H1 (cell line): Measurements from ENCODE around the gene HDGFL3. TPM values are rescaled to one million over a fixed set of nuclear protein-coding genes. Genes with fewer than 3 reads are reported as not detected.

Source experiments
- CTCF ChIA-PET: fragments of 300-600 bp; sonication (Branson Sonifier 250); formaldehyde crosslinking; loops from one replicate; lab custom pipeline; 2021; ENCODE audit not compliant: partially characterized antibody; lab: Charles Lee
- POLR2A ChIA-PET: fragments of 300-600 bp; sonication (Branson Sonifier 250); formaldehyde crosslinking; loops from one replicate; lab custom pipeline; 2021; ENCODE audit warnings: inconsistent platforms; ENCODE audit not compliant: partially characterized antibody; lab: Charles Lee
- DNase-seq, 2 experiments: peaks; one replicate each; pipeline versions ENCODE4 v3.0.0 to v3.0.0-alpha.2; 2010 to 2022; ENCODE audit warnings: low spot score in 2 of 2, low read depth in 1 of 2, mixed read lengths in 1 of 2
- FAIRE-seq: peaks from 2 replicates; lab custom pipeline; 2011; peaks lifted over from hg19 to GRCh38; lab: Jason Lieb, UNC
- H2AFZ ChIP-seq: 2 replicates; pipeline ENCODE4 v1.8.1; 2012; ENCODE audit warnings: low read length, inconsistent platforms
- H2AK5ac ChIP-seq: 2 replicates; pipeline ENCODE4 v1.6.1; 2013; ENCODE audit warnings: low read depth, low read length
- H2BK120ac ChIP-seq: replicated peaks from 2 replicates; pipeline ENCODE3; 2013; ENCODE audit warnings: low read depth, low read length, inconsistent platforms
- H2BK12ac ChIP-seq: 2 replicates; pipeline ENCODE4 v1.6.1; 2013; ENCODE audit warnings: low read depth, low read length
- H2BK15ac ChIP-seq: 2 replicates; pipeline ENCODE4 v1.6.1; 2013; ENCODE audit warnings: low read length
- H2BK20ac ChIP-seq: 2 replicates; pipeline ENCODE4 v1.6.1; 2013; ENCODE audit warnings: low read length
- H2BK5ac ChIP-seq: 2 replicates; pipeline ENCODE4 v1.6.1; 2013; ENCODE audit warnings: low read depth, low read length
- H3K14ac ChIP-seq: 2 replicates; pipeline ENCODE4 v1.6.1; 2013; ENCODE audit warnings: inconsistent platforms; ENCODE audit not compliant: insufficient read length
- H3K18ac ChIP-seq: 2 replicates; pipeline ENCODE4 v1.6.1; 2013; ENCODE audit warnings: low read length; ENCODE audit errors: extremely low read depth
- H3K23ac ChIP-seq: 2 replicates; pipeline ENCODE4 v1.6.1; 2013; ENCODE audit warnings: inconsistent platforms; ENCODE audit not compliant: insufficient read length
- H3K23me2 ChIP-seq: 2 replicates; pipeline ENCODE4 v1.6.1; 2013; ENCODE audit warnings: low read depth, low read length
- H3K27ac ChIP-seq: 2 replicates; pipeline ENCODE4 v1.6.1; 2011; ENCODE audit warnings: low read depth, low read length, inconsistent platforms
- H3K27me3 ChIP-seq, 4 experiments: replicated peaks in 1 of 4; 1 replicate in 1 of 4; 2 replicates in 3 of 4; pipeline versions ENCODE4 v1.6.1 to v1.8.1; 2011 to 2013; ENCODE audit warnings: low read length in 3 of 4, mild to moderate bottlenecking in 3 of 4, inconsistent platforms in 2 of 4, mixed read lengths in 2 of 4, moderate library complexity in 1 of 4; ENCODE audit not compliant: control insufficient read depth in 3 of 4, insufficient read depth in 3 of 4; ENCODE audit errors: extremely low read depth in 1 of 4
- H3K36me3 ChIP-seq, 4 experiments: 2 replicates each; pipeline versions ENCODE4 v1.6.1 to v1.8.1; 2011 to 2013; ENCODE audit warnings: mild to moderate bottlenecking in 4 of 4, low read length in 3 of 4, moderate library complexity in 2 of 4, control low read depth in 1 of 4, inconsistent platforms in 1 of 4; ENCODE audit not compliant: insufficient read depth in 4 of 4, control insufficient read depth in 2 of 4
- H3K4ac ChIP-seq: replicated peaks from 2 replicates; pipeline ENCODE3; 2013; ENCODE audit warnings: low read length, low read depth, mixed read lengths, inconsistent platforms; ENCODE audit not compliant: insufficient read length
- H3K4me1 ChIP-seq, 4 experiments: replicated peaks in 1 of 4; 1 replicate in 1 of 4; 2 replicates in 3 of 4; pipeline versions ENCODE4 v1.6.1 to v1.8.1; 2011 to 2013; ENCODE audit warnings: low read length in 3 of 4, inconsistent platforms in 2 of 4, mixed read lengths in 1 of 4; ENCODE audit not compliant: insufficient read depth in 4 of 4, control insufficient read depth in 3 of 4
- H3K4me2 ChIP-seq, 2 experiments: 2 replicates each; pipeline versions ENCODE4 v1.6.1 to v1.8.1; 2011 to 2013; ENCODE audit warnings: low read depth in 2 of 2, low read length in 2 of 2, control low read depth in 1 of 2, inconsistent platforms in 1 of 2, mild to moderate bottlenecking in 1 of 2; ENCODE audit not compliant: insufficient read depth in 1 of 2
- H3K4me3 ChIP-seq, 4 experiments: fragments of 200-600, 300-600 bp in 1 of 4; sonication (generic), shearing (Covaris generic), sonication (Bioruptor Twin) in 1 of 4; 2 replicates each; pipeline versions ENCODE4 v1.5.1 to v1.8.1; 2011 to 2016; ENCODE audit warnings: low read length in 4 of 4, low read depth in 3 of 4, control low read depth in 2 of 4, inconsistent platforms in 2 of 4, mild to moderate bottlenecking in 2 of 4, mixed read lengths in 1 of 4, moderate library complexity in 1 of 4; ENCODE audit not compliant: insufficient read depth in 2 of 4; ENCODE audit errors: extremely low read depth in 1 of 4
- H3K56ac ChIP-seq: replicated peaks from 2 replicates; pipeline ENCODE3; 2013; ENCODE audit warnings: low read depth, mild to moderate bottlenecking, mixed read lengths, low read length, inconsistent platforms; ENCODE audit not compliant: insufficient read length
- H3K79me1 ChIP-seq: 2 replicates; pipeline ENCODE4 v1.6.1; 2013; ENCODE audit warnings: low read depth, low read length, control low read depth
- H3K79me2 ChIP-seq, 2 experiments: 2 replicates each; pipeline versions ENCODE4 v1.6.1 to v1.8.1; 2012 to 2013; ENCODE audit warnings: low read length in 2 of 2, mild to moderate bottlenecking in 2 of 2, inconsistent platforms in 1 of 2; ENCODE audit not compliant: insufficient read depth in 2 of 2, control insufficient read depth in 1 of 2
- H3K9ac ChIP-seq, 4 experiments: replicated peaks in 1 of 4; 1 replicate in 1 of 4; 2 replicates in 3 of 4; pipeline versions ENCODE4 v1.6.1 to v1.8.1; 2011 to 2013; ENCODE audit warnings: low read depth in 3 of 4, low read length in 3 of 4, control low read depth in 2 of 4, mild to moderate bottlenecking in 2 of 4, moderate library complexity in 2 of 4, inconsistent platforms in 1 of 4; ENCODE audit errors: extremely low read depth in 1 of 4
- H3K9me3 ChIP-seq, 2 experiments: 2 replicates each; pipeline versions ENCODE4 v1.6.1 to v1.8.1; 2012 to 2013; ENCODE audit warnings: mild to moderate bottlenecking in 2 of 2, moderate library complexity in 2 of 2, control low read depth in 1 of 2, inconsistent platforms in 1 of 2, low read depth in 1 of 2, low read length in 1 of 2, mixed read lengths in 1 of 2; ENCODE audit not compliant: insufficient read depth in 2 of 2
- H4K20me1 ChIP-seq, 2 experiments: replicated peaks in 1 of 2; 2 replicates each; pipeline versions ENCODE3 to v1.8.1; 2011 to 2013; ENCODE audit warnings: inconsistent platforms in 2 of 2, low read length in 2 of 2, mild to moderate bottlenecking in 1 of 2; ENCODE audit not compliant: insufficient read depth in 2 of 2, control insufficient read depth in 1 of 2
- H4K5ac ChIP-seq: 2 replicates; pipeline ENCODE4 v1.6.1; 2013; ENCODE audit warnings: low read length, low read depth, mixed read lengths, inconsistent platforms; ENCODE audit not compliant: insufficient read length
- H4K8ac ChIP-seq: 2 replicates; pipeline ENCODE4 v1.8.0; 2013; ENCODE audit warnings: mild to moderate bottlenecking, moderate library complexity, low read length, inconsistent platforms; ENCODE audit not compliant: insufficient read depth; ENCODE audit errors: extremely low read depth
- H4K91ac ChIP-seq: replicated peaks from 2 replicates; pipeline ENCODE3; 2013; ENCODE audit warnings: low read length, mixed read lengths, inconsistent platforms; ENCODE audit not compliant: insufficient read length
- KDM4A ChIP-seq: IDR thresholded peaks from one replicate; pipeline ENCODE4 v1.7.1; 2012; ENCODE audit warnings: low read depth, mild to moderate bottlenecking, moderate library complexity, low read length, inconsistent platforms; ENCODE audit not compliant: severe bottlenecking
- POU5F1 ChIP-seq: IDR thresholded peaks from 2 replicates; pipeline ENCODE4 v1.6.1; 2011; ENCODE audit warnings: low read depth, mild to moderate bottlenecking, low read length, moderate library complexity
- RFX5 ChIP-seq: IDR thresholded peaks from 2 replicates; pipeline ENCODE4 v1.6.1; 2011; ENCODE audit warnings: low read depth, low read length, improper control_type of control experiment, borderline replicate concordance
- WGBS, 2 experiments: shearing (Covaris generic) in 1 of 2; methylation state at CpG; one replicate each; pipeline versions ENCODE4 v1.1.6 to v1.1.7; 2013 to 2015; ENCODE audit warnings: low lambda C conversion rate in 2 of 2, mixed read lengths in 2 of 2, inconsistent platforms in 1 of 2, low coverage in 1 of 2, missing lambda C conversion rate in 1 of 2; ENCODE audit not compliant: insufficient replicate concordance in 2 of 2, insufficient coverage in 1 of 2, insufficient read length in 1 of 2; ENCODE audit errors: extremely low coverage in 1 of 2, missing lambda C conversion rate in 1 of 2; 5-methylcytosine and 5-hydroxymethylcytosine counted together
- polyA plus RNA-seq, 7 experiments: library from polyadenylated mRNA; depleted of rRNA in 3 of 7; stranded (reverse) in 5 of 7; unstranded in 2 of 7; fragments of >200 nt in 5 of 7; fragments of 200-250 nt in 2 of 7; gene quantifications; 1 replicate in 5 of 7; 2 replicates in 1 of 7; 4 replicates in 1 of 7; pipeline versions ENCODE4 v1.2.1 to v1.2.3, GENCODE V29; 2011 to 2013; ENCODE audit warnings: missing spikeins in 2 of 7, mixed read lengths in 2 of 7
- total RNA-seq: library from RNA; stranded (reverse); fragmentation: NEBNext Ultra II Directional; extraction: Animal tissue kit (Norgen Biotek cat#: 25700); gene quantifications from 2 replicates; pipeline ENCODE4 v1.2.1, GENCODE V29; 2021
- TF ChIP-seq, protein P1 (sequence below), 3 experiments: IDR thresholded peaks; 1 replicate in 2 of 3; 2 replicates in 1 of 3; pipeline versions ENCODE4 v1.5.1 to v1.6.1; 2011; ENCODE audit warnings: low read length in 3 of 3, mild to moderate bottlenecking in 3 of 3, inconsistent platforms in 2 of 3, low read depth in 1 of 3, moderate library complexity in 1 of 3; ENCODE audit not compliant: insufficient read depth in 1 of 3; ENCODE audit errors: control extremely low read depth in 1 of 3

The HDGFL3 gene
- total and polyA plus RNA-seq, 2 of the 8 experiments (the other 6 are each of a cell fraction or from before 2014, with no cell fraction given), result 14.1 to 149 TPM

GRCh38 chr15:83178869-83179325 is 28.7 kb downstream of the HDGFL3 start:
- Histone ChIP-seq H3K4me2 (no peak overlapping the region), H3K27me3 (no peaks in the 10 kb centered on the region), H4K5ac (no peak overlapping the region), H3K23ac (no peak overlapping the region), H3K56ac (no peak overlapping the region), H3K4ac (no peak overlapping the region), H2BK20ac (no peak overlapping the region), H4K20me1 (peaks cover 0 to 3% of the 10 kb centered on the region in 2 experiments), H3K27ac (no peak overlapping the region), H3K79me1 (peaks cover 9% of the 10 kb centered on the region), H4K91ac (no peak overlapping the region), H3K9me3 (no peaks in the 10 kb centered on the region), H2AK5ac (no peak overlapping the region), H2BK120ac (no peak overlapping the region), H2BK12ac (no peak overlapping the region), H3K79me2 (peaks cover 0 to 92% of the 10 kb centered on the region in 2 experiments; a peak in 3 of 4 replicates), H3K18ac (no peak overlapping the region), H3K4me1 (peaks cover 0 to 4% (median under 1%) of the 10 kb centered on the region in 4 experiments; a peak in 3 of 7 replicates), H3K14ac (no peak overlapping the region), H3K23me2 (no peaks in the 10 kb centered on the region; the same call in 1 of the 2 replicates), H3K9ac (no peak overlapping the region), H4K8ac (no peak overlapping the region), H2AFZ (no peak overlapping the region), H2BK5ac (no peak overlapping the region), H2BK15ac (no peak overlapping the region), H3K4me3 (no peak overlapping the region), H3K36me3 (no peaks in the 10 kb centered on the region)
- WGBS, 2 experiments, result 84% methylated on average over 3 of the region's 3 CpGs; no CpG with 5 or more reads in 1 of the 2 experiments
- CTCF ChIA-PET, result no interaction called here
- FAIRE-seq (no peak), DNase-seq (no peak)
- POLR2A ChIA-PET, result interaction anchor here (0.9 to 1.7 kb wide), 2 partner anchors 14 to 29 kb away, joined by 3 to 5 read pairs; partner anchors contain the start of gene HDGFL3
- no peak for TF ChIP-seq POU5F1
- no peak for TF ChIP-seq KDM4A
- TF ChIP-seq RFX5, result no peak
- TF ChIP-seq, protein P1, sequence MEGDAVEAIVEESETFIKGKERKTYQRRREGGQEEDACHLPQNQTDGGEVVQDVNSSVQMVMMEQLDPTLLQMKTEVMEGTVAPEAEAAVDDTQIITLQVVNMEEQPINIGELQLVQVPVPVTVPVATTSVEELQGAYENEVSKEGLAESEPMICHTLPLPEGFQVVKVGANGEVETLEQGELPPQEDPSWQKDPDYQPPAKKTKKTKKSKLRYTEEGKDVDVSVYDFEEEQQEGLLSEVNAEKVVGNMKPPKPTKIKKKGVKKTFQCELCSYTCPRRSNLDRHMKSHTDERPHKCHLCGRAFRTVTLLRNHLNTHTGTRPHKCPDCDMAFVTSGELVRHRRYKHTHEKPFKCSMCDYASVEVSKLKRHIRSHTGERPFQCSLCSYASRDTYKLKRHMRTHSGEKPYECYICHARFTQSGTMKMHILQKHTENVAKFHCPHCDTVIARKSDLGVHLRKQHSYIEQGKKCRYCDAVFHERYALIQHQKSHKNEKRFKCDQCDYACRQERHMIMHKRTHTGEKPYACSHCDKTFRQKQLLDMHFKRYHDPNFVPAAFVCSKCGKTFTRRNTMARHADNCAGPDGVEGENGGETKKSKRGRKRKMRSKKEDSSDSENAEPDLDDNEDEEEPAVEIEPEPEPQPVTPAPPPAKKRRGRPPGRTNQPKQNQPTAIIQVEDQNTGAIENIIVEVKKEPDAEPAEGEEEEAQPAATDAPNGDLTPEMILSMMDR (IDR thresholded peaks at IDR 0.05; ENCODE audit: control extremely low read depth in 1 of 3, insufficient read depth in 1 of 3, low read depth in 1 of 3, low read length in 3 of 3), result peak in 1 of 3 experiments; percentile 2; a peak in 1 of 4 replicates
